Nephron progenitor cell (in vitro differentiated cells): ENCODE results near the gene NDFIP2.

Source experiments
- DNase-seq: peaks from one replicate; pipeline ENCODE4 v3.0.0; 2021
- H3K27ac Mint-ChIP-seq: 2 replicates; pipeline ENCODE4 v1.8.0; 2021; ENCODE audit warnings: mild to moderate bottlenecking, moderate library complexity, mixed read lengths
- H3K27me3 Mint-ChIP-seq: 2 replicates; pipeline ENCODE4 v1.8.0; 2021; ENCODE audit warnings: mild to moderate bottlenecking, low read depth, mixed read lengths; ENCODE audit not compliant: poor library complexity
- H3K36me3 Mint-ChIP-seq: 2 replicates; pipeline ENCODE4 v1.8.0; 2021; ENCODE audit warnings: low read depth, mixed read lengths
- H3K4me1 Mint-ChIP-seq: 2 replicates; pipeline ENCODE4 v1.8.0; 2021; ENCODE audit warnings: mixed read lengths
- H3K4me3 Mint-ChIP-seq: 2 replicates; pipeline ENCODE4 v1.8.0; 2021; ENCODE audit warnings: mild to moderate bottlenecking, moderate library complexity, mixed read lengths
- H3K9me3 Mint-ChIP-seq: 2 replicates; pipeline ENCODE4 v1.8.0; 2021; ENCODE audit warnings: mild to moderate bottlenecking, moderate library complexity, mixed read lengths
- TF ChIP-seq, protein P1 (sequence below): fragments of 200-600 bp; sonication (generic); IDR thresholded peaks from 2 replicates; pipeline ENCODE4 v1.5.0; 2021; ENCODE audit warnings: antibody characterized with exemption

The NDFIP2 gene

DNA sequence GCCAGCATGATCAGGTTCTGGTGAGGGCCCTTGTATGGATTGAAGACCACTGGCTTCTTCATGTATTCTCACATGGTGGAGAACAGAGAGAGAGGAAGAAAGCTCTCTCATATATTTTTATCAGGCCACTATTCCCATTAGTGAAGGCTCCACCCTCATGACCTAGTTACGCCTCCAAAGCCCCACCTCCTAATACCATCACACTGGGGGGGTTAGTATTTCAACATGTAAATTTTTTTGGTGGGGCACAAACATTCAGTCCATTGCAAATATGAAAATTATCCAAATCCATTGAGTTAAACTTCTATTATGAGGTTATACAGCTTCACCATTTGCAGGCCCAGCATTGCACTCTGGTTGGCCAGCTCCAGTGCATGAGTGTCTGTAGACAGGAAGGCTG lies 41.7 kb upstream of the NDFIP2 start:
- H3K36me3 Mint-ChIP-seq, result no peaks in the 10 kb centered on the region
- no peaks in the 10 kb centered on the region for H3K4me1 Mint-ChIP-seq
- H3K27me3 Mint-ChIP-seq, result no peaks in the 10 kb centered on the region
- H3K4me3 Mint-ChIP-seq, result no peak overlapping the region
- TF ChIP-seq, protein P1, sequence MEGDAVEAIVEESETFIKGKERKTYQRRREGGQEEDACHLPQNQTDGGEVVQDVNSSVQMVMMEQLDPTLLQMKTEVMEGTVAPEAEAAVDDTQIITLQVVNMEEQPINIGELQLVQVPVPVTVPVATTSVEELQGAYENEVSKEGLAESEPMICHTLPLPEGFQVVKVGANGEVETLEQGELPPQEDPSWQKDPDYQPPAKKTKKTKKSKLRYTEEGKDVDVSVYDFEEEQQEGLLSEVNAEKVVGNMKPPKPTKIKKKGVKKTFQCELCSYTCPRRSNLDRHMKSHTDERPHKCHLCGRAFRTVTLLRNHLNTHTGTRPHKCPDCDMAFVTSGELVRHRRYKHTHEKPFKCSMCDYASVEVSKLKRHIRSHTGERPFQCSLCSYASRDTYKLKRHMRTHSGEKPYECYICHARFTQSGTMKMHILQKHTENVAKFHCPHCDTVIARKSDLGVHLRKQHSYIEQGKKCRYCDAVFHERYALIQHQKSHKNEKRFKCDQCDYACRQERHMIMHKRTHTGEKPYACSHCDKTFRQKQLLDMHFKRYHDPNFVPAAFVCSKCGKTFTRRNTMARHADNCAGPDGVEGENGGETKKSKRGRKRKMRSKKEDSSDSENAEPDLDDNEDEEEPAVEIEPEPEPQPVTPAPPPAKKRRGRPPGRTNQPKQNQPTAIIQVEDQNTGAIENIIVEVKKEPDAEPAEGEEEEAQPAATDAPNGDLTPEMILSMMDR, result no peak
- H3K27ac Mint-ChIP-seq, result no peak overlapping the region
- no peak for DNase-seq
- H3K9me3 Mint-ChIP-seq, result no peaks in the 10 kb centered on the region

DNA sequence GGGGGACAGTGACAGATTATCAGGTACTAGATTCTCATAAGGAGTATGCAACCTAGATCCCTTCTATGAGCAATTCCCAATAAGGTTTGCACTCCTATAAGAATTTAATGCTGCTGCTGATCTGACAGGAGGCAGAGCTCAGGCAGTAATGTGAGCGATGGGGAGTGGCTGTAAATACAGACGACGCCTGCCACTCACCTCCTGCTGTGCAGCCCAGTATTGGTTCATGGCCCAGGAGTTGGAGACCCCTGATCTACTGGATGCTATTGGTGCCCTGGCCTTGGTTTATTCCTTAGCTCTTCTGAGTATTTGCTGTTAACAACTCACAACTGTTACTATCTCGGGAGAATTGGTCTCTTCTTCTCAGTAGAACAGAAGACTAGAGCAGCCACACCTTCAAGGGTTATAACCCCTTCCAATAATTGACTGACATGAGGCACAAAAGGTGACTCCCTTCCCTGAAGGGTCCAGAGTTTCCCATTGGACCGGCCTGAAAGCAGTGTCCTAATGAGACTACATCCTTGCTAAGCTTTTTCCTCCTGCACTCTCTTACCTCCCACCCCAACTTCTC lies 39.9 kb upstream of the NDFIP2 start:
- DNase-seq, result no peak
- TF ChIP-seq, protein P1, result no peak
- Mint-ChIP-seq H3K4me3 (no peak overlapping the region), H3K36me3 (no peaks in the 10 kb centered on the region), H3K4me1 (no peaks in the 10 kb centered on the region), H3K27me3 (no peaks in the 10 kb centered on the region), H3K27ac (no peak overlapping the region), H3K9me3 (no peaks in the 10 kb centered on the region)

DNA sequence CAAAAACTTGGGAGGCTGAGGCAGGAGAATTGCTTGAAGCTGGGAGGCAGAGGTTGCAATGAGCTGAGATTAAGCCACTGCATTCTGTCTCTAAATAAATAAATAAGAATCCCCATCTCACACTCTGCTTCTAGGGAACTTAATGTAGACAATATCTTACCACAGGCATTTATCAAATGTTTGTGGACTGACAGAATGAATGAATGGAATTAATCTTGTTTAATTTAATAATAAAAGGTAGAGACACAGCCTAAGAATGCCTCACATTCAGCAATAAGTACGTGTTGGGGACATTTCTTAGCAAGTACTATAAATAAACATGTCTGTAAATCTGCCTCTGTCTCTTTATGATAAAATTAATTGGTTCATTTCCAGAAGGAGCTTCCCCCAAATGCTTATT lies 38.7 kb upstream of the NDFIP2 start:
- H3K36me3 Mint-ChIP-seq, result no peaks in the 10 kb centered on the region
- H3K9me3 Mint-ChIP-seq, result no peaks in the 10 kb centered on the region
- no peak overlapping the region for H3K4me3 Mint-ChIP-seq
- no peaks in the 10 kb centered on the region for H3K4me1 Mint-ChIP-seq
- H3K27ac Mint-ChIP-seq, result no peak overlapping the region
- TF ChIP-seq, protein P1, result no peak
- no peak for DNase-seq
- peaks cover 6% of the 10 kb centered on the region for H3K27me3 Mint-ChIP-seq

DNA sequence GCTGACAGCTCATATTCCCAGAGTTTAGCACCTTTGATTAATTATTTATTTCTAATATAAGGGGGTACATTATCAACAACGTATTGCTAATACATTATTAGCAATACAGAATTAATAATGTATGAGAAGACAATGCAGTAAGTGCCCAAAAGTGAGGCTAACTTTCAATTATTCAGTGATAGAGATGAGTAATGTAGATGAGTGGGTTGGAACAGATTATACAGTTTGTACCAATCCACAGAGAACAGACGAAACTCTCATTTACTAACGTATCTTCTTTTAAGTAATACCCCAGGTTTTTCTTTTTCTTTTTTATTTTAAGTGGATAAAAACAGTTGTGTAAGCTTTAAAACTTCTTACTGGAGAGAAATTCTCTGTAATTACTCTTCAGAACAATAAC lies 38.2 kb upstream of the NDFIP2 start:
- no peaks in the 10 kb centered on the region for H3K9me3 Mint-ChIP-seq
- TF ChIP-seq, protein P1, result no peak
- no peaks in the 10 kb centered on the region for H3K36me3 Mint-ChIP-seq
- no peak overlapping the region for H3K27ac Mint-ChIP-seq
- H3K4me3 Mint-ChIP-seq, result no peak overlapping the region
- no peak for DNase-seq
- peaks cover 6% of the 10 kb centered on the region for H3K27me3 Mint-ChIP-seq
- H3K4me1 Mint-ChIP-seq, result peaks cover 4% of the 10 kb centered on the region

DNA sequence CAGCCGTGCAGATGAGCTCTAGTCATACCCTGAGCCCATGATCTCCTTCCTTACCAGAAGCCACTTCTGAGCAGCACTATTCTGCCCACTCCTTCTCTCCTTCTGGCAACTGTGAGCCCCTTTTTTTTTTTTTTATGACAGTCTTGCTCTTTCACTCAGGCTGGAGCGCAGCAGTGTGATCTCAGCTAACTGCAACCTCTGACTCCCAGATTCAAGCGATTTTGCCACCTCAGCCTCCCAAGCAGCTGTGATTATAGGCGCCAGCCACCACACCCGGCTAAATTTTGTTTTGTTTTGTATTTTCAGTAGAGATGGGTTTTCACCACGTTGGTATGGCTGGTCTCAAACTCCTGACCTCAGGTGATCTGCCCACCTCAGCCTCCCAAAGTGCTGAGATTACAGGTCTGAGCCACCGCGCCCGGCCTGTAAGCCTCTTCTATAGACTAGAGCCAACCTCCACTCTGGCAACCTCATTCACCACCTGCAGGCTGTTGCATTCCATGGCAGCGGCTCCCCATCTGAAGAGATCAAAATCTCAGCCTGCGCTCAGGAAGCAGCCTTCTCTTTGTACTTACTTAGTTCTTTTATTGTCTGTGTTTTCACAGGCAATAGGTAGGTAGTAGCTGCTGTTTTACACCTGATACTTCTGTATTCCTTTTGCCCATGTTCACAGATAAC lies 34.8 kb upstream of the NDFIP2 start:
- Mint-ChIP-seq H3K4me3 (no peak overlapping the region), H3K9me3 (no peaks in the 10 kb centered on the region), H3K4me1 (peaks cover 6% of the 10 kb centered on the region), H3K27ac (no peak overlapping the region), H3K36me3 (no peaks in the 10 kb centered on the region), H3K27me3 (peaks cover 6% of the 10 kb centered on the region)
- DNase-seq, result no peak
- TF ChIP-seq, protein P1, result no peak

DNA sequence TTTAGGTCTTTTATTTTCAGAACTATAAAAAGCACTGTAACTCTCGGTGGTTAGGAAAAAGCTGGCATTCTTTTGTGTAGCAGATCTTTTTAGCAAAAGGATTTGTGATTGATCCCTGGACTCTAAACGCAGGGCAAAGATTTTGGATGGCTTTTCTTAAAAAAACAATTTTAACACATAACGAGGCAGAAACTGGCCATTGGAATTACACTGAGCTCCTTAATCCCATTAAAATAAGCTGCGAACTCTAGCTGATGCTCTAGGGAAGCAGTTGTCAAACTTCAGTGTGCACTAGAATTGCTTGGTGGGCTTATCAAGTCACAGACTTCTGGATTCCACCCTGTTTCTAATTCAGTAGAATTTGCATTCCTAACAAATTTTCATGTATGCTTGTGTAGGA lies 33.8 kb upstream of the NDFIP2 start:
- Mint-ChIP-seq H3K4me1 (peaks cover 14% of the 10 kb centered on the region), H3K4me3 (no peak overlapping the region), H3K9me3 (no peaks in the 10 kb centered on the region), H3K27ac (no peak overlapping the region), H3K27me3 (peaks cover 6% of the 10 kb centered on the region), H3K36me3 (no peaks in the 10 kb centered on the region)
- DNase-seq, result no peak
- TF ChIP-seq, protein P1, result no peak
